ENCODE measurements around the gene OTX1. TPM values are rescaled to one million over a fixed set of nuclear protein-coding genes. Genes with fewer than 3 reads are reported as not detected.
"Not testable (repeated sequence)": the region's sequence is repeated elsewhere in the genome, so short reads cannot be mapped to it uniquely, and the experiment has no call there.

The OTX1 gene
- total RNA-seq, 2 donors from 2014 or later: not detected

DNA sequence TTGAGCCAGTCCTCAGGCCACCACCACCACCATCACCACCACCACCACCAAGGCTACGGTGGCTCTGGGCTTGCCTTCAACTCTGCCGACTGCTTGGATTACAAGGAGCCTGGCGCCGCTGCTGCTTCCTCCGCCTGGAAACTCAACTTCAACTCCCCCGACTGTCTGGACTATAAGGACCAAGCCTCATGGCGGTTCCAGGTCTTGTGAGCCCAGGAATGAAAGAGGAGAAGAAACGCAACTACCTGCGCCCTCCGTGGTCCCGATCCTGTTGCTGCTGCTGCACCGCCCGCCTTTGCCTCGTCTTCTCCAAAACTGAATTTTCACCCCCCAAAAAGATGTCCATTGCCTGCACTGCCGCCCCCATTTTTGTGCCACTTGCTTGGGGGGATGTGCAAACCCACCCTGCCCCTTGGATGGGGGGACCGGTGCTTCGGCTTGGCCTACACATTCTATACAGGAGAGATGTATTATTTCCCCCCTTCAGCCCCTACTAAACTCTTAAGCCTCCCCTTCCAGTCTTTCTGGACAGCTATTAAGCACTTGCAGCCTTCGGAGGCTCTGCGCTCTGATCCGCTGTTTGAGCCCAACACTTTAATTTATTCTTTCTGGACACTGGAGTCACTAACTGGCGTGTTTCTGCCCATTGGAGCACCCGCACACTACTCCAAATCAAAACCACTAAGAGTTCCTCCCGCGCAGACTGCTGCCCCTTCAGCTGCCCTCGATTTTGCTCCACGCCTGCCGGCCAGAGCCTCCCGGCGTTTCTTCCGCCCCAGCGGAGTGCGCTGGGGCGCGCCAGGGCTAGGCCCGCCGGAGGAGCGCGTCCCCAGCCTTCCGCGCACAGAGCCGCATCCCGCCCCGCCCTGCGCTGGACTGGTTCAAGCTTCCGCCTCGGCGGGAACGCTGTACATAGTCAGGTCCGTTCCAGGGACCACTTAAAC is 5.7 kb downstream of the OTX1 start:
- peak; percentile 79 for DNase-seq (ENCODE audit: low spot score)
- intact Hi-C loops (cut with DNase I): no loop called here

- DNase-seq (ENCODE audit: low spot score): no peak
- intact Hi-C loops (cut with DNase I): no loop called here
Measured at GRCh38 chr2:63057249-63058143, 6.9 kb downstream of the OTX1 start.

DNA sequence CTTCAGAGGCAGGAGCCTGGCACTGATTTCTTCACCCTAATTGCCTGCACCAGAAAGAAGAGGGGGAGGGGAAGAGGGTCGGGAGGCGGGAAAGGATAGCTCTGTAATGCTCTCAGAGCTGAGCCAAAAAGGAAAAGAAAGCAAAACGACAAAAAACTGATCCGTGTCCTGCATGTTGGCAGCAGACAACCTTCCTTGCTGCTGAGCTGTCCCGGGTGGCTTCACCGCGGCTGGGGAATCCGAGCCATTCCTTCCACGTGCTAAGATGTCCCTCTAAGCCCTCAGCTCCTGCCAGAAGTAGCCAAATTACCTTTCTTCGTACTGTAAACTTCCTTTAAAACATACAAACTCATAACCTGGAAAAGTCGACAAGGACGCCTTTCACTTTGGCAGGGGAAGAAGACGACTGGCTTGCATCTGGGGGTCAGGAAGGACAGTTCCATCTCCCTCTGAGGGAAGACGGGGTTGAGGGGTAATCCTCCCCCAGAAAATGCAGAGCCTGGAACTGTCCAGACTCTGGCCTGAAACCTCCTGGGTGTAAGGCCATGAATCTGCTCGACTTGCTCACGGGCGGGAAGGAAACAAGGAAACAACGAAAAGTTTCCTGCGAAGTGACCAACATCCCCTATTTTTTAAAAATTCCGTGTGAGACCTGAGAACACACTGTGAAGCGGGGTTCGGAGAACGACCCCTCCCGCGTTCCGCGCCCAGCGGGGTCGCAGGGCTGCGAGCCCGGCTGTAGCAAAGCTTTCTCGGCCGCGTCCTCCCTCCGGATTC is 7.7 kb downstream of the OTX1 start:
- no peak for DNase-seq (ENCODE audit: low spot score)
- intact Hi-C loops (cut with DNase I): no loop called here

GRCh38 chr2:63058921-63059792 is 8.5 kb downstream of the OTX1 start:
- peak; percentile 82 for DNase-seq (ENCODE audit: low spot score)
- intact Hi-C loops (cut with DNase I): no loop called here

DNA sequence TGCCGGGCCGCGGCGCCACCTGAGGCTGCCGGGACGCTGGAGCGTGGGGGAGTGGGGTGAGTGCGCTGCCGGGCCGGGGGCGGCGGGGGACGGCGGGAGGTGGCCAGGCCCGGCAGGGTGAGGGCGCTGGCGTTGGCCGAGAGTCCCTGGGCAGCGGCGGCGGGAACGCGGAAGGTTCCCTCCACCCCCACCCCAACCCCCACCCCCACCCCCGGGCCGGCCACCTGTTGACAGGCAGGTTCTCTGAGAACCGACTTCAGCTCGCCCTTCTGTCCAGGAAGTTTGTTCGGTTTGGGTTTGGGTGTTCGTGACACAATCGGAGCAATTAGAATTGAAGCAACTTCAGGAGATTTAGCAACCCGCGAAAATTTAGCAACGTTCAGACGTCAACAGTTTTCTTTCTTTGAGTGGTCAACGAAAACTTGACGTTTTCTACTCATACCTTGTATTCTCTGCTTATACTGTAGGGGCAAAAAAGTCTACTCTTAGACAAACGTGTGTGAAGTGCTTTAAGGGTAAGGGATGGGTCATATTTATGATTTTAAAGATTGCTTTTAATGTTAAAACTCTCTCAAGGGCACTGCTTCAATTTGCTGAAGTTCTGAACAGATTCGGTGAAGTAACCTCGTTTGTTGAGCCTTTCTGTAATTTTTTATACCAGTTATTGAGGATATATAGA is 9.3 kb downstream of the OTX1 start:
- intact Hi-C loops (cut with DNase I): no loop called here
- no peak for DNase-seq (ENCODE audit: low spot score)

- intact Hi-C loops (cut with DNase I): no loop called here
Measured at GRCh38 chr2:63060472-63060991, 9.9 kb downstream of the OTX1 start.

DNA sequence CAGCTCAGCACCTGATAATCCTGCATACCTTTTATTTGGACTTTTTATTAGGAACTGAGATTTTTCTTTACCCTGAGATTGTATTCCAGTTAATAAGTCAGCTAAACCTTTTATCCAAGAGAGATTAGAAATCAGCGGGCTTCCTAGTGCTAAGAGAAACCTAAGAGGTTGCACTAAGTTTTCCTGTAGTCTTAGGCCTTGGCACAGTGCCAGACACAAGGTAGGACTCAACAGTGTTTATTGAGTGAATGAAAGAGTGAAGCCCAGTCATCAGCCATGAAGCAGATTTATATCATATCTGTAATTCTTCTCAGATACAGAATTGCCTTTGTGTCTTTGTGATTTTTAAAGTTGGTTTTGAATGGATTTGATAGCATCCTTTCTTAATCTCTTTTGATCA is 13.6 kb downstream of the OTX1 start:
- intact Hi-C loops (cut with DNase I): no loop called here
- DNase-seq (ENCODE audit: low spot score): no peak

More at GRCh38 chr2:63060472-63060991, 9.9 kb downstream of the OTX1 start:
- no peak for DNase-seq (ENCODE audit: low spot score)

- intact Hi-C loops (cut with DNase I): no loop called here
- DNase-seq (ENCODE audit: low spot score): no peak
Measured at GRCh38 chr2:63064661-63065060, 14.0 kb downstream of the OTX1 start.

GRCh38 chr2:63066265-63066664 is 15.6 kb downstream of the OTX1 start:
- intact Hi-C loops (cut with DNase I): no loop called here
- no peak for DNase-seq (ENCODE audit: low spot score)

- DNase-seq (ENCODE audit: low spot score): no peak
- intact Hi-C loops (cut with DNase I): no loop called here
Measured at GRCh38 chr2:63066838-63067237, 16.2 kb downstream of the OTX1 start.

- intact Hi-C loops (cut with DNase I): no loop called here
- no peak for DNase-seq (ENCODE audit: low spot score)
Measured at GRCh38 chr2:63071664-63072063, 21.0 kb downstream of the OTX1 start.

- intact Hi-C loops (cut with DNase I): no loop called here
- no peak for DNase-seq (ENCODE audit: low spot score)
Measured at GRCh38 chr2:63073994-63074393, 23.4 kb downstream of the OTX1 start.

DNA sequence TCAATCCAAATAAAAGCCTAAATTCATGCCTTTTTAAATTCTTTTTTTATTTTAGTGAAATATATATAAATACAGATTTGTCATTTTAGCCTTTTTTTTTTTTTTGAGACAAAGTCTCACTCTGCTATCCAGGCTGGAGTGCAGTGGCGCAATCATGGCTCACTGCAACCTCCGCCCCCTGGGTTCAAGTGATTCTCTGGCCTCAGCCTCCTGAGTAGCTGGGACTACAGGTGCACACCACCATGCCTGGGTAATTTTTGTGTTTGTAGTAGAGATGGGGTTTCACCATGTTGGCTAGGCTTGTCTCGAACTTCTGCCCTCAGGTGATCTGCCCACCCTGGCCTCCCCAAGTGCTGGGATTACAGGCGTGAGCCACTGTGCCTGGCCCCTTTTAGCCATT is 23.8 kb downstream of the OTX1 start:
- intact Hi-C loops (cut with DNase I): not testable (repeated sequence)

GRCh38 chr2:63078852-63079606 is 28.4 kb downstream of the OTX1 start:
- intact Hi-C loops (cut with DNase I): no loop called here
- no peak for DNase-seq (ENCODE audit: low spot score)

More for the DNA sequence above, 23.8 kb downstream of the OTX1 start:
- DNase-seq (ENCODE audit: low spot score): not testable (repeated sequence)

- intact Hi-C loops (cut with DNase I): no loop called here
Measured at GRCh38 chr2:63081404-63081803, 30.8 kb downstream of the OTX1 start.

DNA sequence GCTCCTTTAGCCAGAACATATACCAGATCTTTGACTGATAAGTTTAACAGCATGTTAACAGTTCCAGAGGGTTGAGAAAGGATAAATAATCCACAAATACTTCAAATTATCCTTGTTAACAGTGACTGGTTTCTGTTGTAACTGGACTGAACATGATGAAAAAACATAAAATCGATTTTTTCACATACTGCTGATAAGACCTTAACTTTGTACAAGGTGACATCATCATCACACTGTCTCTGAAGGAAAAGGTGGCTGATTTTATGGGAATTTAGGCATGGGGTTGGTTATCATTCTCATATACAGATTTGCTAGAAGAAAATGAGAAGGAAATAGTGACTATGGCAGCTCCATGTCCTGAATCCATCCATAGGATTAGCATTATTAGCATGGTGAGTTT is 36.1 kb downstream of the OTX1 start:
- DNase-seq (ENCODE audit: low spot score): no peak
- intact Hi-C loops (cut with DNase I): no loop called here

More at GRCh38 chr2:63081404-63081803, 30.8 kb downstream of the OTX1 start:
- DNase-seq (ENCODE audit: low spot score): no peak

GRCh38 chr2:63092401-63092800 is 41.8 kb downstream of the OTX1 start:
- intact Hi-C loops (cut with DNase I): no loop called here
- no peak for DNase-seq (ENCODE audit: low spot score)

Measured in posterior vena cava (tissue), 2 donors.